GM12878 (cell line): ENCODE measurements around the gene SMC3. TPM values are rescaled to one million over a fixed set of nuclear protein-coding genes. Genes with fewer than 3 reads are reported as not detected.

Experiments used
- ATAC-seq: fragments of 200-7000 bp; cut with Tn5 transposase; 3 replicates; pipeline ENCODE4 v1.9.1; 2020; ENCODE audit warnings: mild to moderate bottlenecking, moderate library complexity
- BruUV-seq: library from RNA; stranded (reverse); fragments of 400-500 nt; replicated peaks from 2 replicates; lab custom pipeline; 2021; lab: Mats Ljungman, UMichigan
- CTCF ChIA-PET: fragments of 300-600 bp; sonication (Branson Sonifier 250); formaldehyde crosslinking; extraction: SDS; loops from one replicate; lab custom pipeline; 2021; ENCODE audit warnings: inconsistent platforms; lab: Yijun Ruan, JAX
- POLR2A ChIA-PET: fragments of 350-600 bp; formaldehyde crosslinking; extraction: SDS; loops from one replicate; lab custom pipeline; 2021; ENCODE audit warnings: inconsistent platforms; lab: Charles Lee
- RAD21 ChIA-PET: fragments of 300-600 bp; sonication (Branson Sonifier 250); formaldehyde crosslinking; loops from one replicate; lab custom pipeline; 2023; ENCODE audit warnings: antibody characterized with exemption; ENCODE audit not compliant: unreplicated experiment; lab: Charles Lee
- SMC1A ChIA-PET: fragments of 300-600 bp; sonication (Branson Sonifier 250); formaldehyde crosslinking; loops from one replicate; lab custom pipeline; 2023; ENCODE audit not compliant: unreplicated experiment, uncharacterized antibody; lab: Charles Lee
- DNase-seq: peaks from one replicate; pipeline ENCODE4 v3.0.0-alpha.2; 2011; ENCODE audit warnings: low read depth, low spot score
- FAIRE-seq: peaks from 3 replicates; lab custom pipeline; 2011; peaks lifted over from hg19 to GRCh38; lab: Jason Lieb, UNC
- H2AFZ ChIP-seq: 2 replicates; pipeline ENCODE4 v1.6.0; 2011; ENCODE audit warnings: low read depth, low read length, control low read depth; ENCODE audit not compliant: control insufficient read depth
- H3K27ac ChIP-seq: 2 replicates; pipeline ENCODE4 v1.5.1; 2011; ENCODE audit warnings: control low read depth; ENCODE audit not compliant: control insufficient read depth, insufficient read depth
- H3K27me3 ChIP-seq, 2 experiments: replicated peaks in 1 of 2; 2 replicates each; pipeline versions ENCODE4 v1.6.0 to v1.6.1; 2011; ENCODE audit warnings: low read length in 1 of 2; ENCODE audit not compliant: control insufficient read depth in 2 of 2, insufficient read depth in 2 of 2
- H3K36me3 ChIP-seq, 2 experiments: 2 replicates each; pipeline ENCODE4 v1.5.1; 2011; ENCODE audit warnings: low read length in 1 of 2; ENCODE audit not compliant: control insufficient read depth in 2 of 2, insufficient read depth in 2 of 2
- H3K4me1 ChIP-seq: 2 replicates; pipeline ENCODE4 v1.6.1; 2011; ENCODE audit warnings: mild to moderate bottlenecking, low read length, moderate library complexity, mixed read lengths; ENCODE audit not compliant: control insufficient read depth, insufficient read depth
- H3K4me2 ChIP-seq: 2 replicates; pipeline ENCODE4 v1.6.0; 2011; ENCODE audit warnings: control low read depth; ENCODE audit not compliant: control insufficient read depth, insufficient read depth
- H3K4me3 ChIP-seq: fragments of 200-600 bp; sonication (generic); 2 replicates; pipeline ENCODE4 v1.5.1; 2016
- H3K79me2 ChIP-seq: 2 replicates; pipeline ENCODE4 v1.6.0; 2011; ENCODE audit warnings: low read length; ENCODE audit not compliant: control insufficient read depth, insufficient read depth
- H3K9ac ChIP-seq: 2 replicates; pipeline ENCODE4 v1.8.0; 2011; ENCODE audit warnings: low read length, control low read depth, mixed read lengths; ENCODE audit not compliant: control insufficient read depth, insufficient read depth
- H3K9me3 ChIP-seq: replicated peaks from 3 replicates; pipeline ENCODE4 v1.5.1; 2011; ENCODE audit warnings: mild to moderate bottlenecking, low read length; ENCODE audit not compliant: control insufficient read depth, insufficient read depth
- H4K20me1 ChIP-seq: 2 replicates; pipeline ENCODE4 v1.6.0; 2011; ENCODE audit not compliant: control insufficient read depth, insufficient read depth
- CEBPB ChIP-seq, 2 experiments: fragments of 150-350 bp in 1 of 2; IDR thresholded peaks; 2 replicates each; pipeline ENCODE4 v1.6.1; 2012 to 2014; ENCODE audit warnings: low read depth in 2 of 2, low read length in 2 of 2, borderline replicate concordance in 1 of 2, inconsistent platforms in 1 of 2
- RUNX3 ChIP-seq: IDR thresholded peaks from 2 replicates; pipeline ENCODE4 v1.6.1; 2012; ENCODE audit warnings: low read length, inconsistent platforms
- SPI1 ChIP-seq: IDR thresholded peaks from 2 replicates; pipeline ENCODE4 v1.6.1; 2011; ENCODE audit warnings: low read depth, mild to moderate bottlenecking, low read length, moderate library complexity, borderline replicate concordance; ENCODE audit not compliant: insufficient read depth
- WGBS: methylation state at CpG from one replicate; pipeline ENCODE4 v1.1.6; 2016; ENCODE audit warnings: low lambda C conversion rate; ENCODE audit not compliant: insufficient replicate concordance, insufficient coverage; ENCODE audit errors: missing lambda C conversion rate; 5-methylcytosine and 5-hydroxymethylcytosine counted together
- in situ Hi-C: fragments of 300-500 bp; cut with MboI; formaldehyde crosslinking; loops from 9 replicates; pipeline ENCODE4 v1.14.3; 2018; ENCODE audit warnings: mixed read lengths
- intact Hi-C: fragments of 100-400 bp; cut with micrococcal nuclease; formaldehyde crosslinking; loops from one replicate; pipeline ENCODE4 v1.14.2; 2022; ENCODE audit not compliant: unreplicated experiment
- polyA plus RNA-seq, 11 experiments: library from polyadenylated mRNA; depleted of rRNA in 4 of 11; unstranded in 6 of 11; stranded (reverse) in 5 of 11; fragments of >200 nt; fragmentation: Nextera tagmentation in 4 of 11; fragmentation: Illumina TruSeq in 1 of 11; extraction: Ambion mirVana in 4 of 11; extraction: Trizol in 1 of 11; gene quantifications; 1 replicate in 1 of 11; 2 replicates in 10 of 11; pipeline versions ENCODE4 v1.2.1 to v1.2.3, GENCODE V29; 2011 to 2016; ENCODE audit warnings: inconsistent platforms in 2 of 11, missing spikeins in 2 of 11, low read depth in 1 of 11
- total RNA-seq, 4 experiments: library from RNA; depleted of rRNA in 3 of 4; stranded (reverse); fragments of >200 nt in 3 of 4; fragmentation: Illumina TruSeq in 1 of 4; extraction: Trizol in 1 of 4; gene quantifications; 2 replicates each; pipeline versions ENCODE4 v1.2.1 to v1.2.3, GENCODE V29; 2013 to 2021
- TF ChIP-seq, protein P1 (sequence below): IDR thresholded peaks from 2 replicates; pipeline ENCODE4 v1.6.1; 2012; ENCODE audit warnings: low read depth, low read length, improper control_type of control experiment
- TF ChIP-seq, protein P2 (sequence below): fragments of 450-650 bp; IDR thresholded peaks from 2 replicates; pipeline ENCODE4 v1.6.1; 2016; ENCODE audit warnings: mild to moderate bottlenecking, moderate library complexity, borderline replicate concordance

Gene SMC3
- total and polyA plus RNA-seq, 10 of the 15 experiments (the other 5 are each of a cell fraction or from before 2014, with no cell fraction given): 30.4 to 123 (median 48.3) TPM

DNA sequence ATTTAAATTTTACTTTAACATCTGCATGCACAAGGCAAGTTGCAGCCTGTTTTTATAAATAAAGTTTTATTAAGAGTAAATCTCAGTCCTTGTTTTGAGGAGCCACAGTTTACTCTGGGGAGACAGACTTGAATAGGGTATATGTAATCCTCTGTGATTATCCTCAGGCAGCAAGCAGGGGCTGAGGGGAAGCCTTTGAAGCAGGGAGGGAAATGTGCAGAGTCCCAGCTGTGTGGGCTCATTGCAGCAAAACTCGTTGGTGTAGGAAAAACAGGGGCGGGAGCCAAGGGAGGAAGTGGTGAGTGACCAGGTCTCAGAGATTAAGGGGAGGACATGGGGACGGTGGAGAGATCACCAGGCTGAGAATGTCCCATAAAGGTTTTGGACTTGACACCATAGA lies 34.3 kb upstream of the SMC3 start:
- POLR2A ChIA-PET: interaction anchor here (0.9 to 1.8 kb wide), 2 partner anchors 12 to 179 kb away, joined by 5 to 6 read pairs; no protein-coding TSS in a partner anchor
- H4K20me1 ChIP-seq: no peaks in the 10 kb centered on the region
- no peaks in the 10 kb centered on the region for H3K79me2 ChIP-seq
- peak; percentile 49; the same call in 1 of the 2 replicates for TF ChIP-seq SPI1
- TF ChIP-seq, protein P1, sequence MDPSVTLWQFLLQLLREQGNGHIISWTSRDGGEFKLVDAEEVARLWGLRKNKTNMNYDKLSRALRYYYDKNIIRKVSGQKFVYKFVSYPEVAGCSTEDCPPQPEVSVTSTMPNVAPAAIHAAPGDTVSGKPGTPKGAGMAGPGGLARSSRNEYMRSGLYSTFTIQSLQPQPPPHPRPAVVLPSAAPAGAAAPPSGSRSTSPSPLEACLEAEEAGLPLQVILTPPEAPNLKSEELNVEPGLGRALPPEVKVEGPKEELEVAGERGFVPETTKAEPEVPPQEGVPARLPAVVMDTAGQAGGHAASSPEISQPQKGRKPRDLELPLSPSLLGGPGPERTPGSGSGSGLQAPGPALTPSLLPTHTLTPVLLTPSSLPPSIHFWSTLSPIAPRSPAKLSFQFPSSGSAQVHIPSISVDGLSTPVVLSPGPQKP: no peak
- no peak for TF ChIP-seq CEBPB (IDR thresholded peaks at IDR 0.05; ENCODE audit: borderline replicate concordance in 1 of 2, low read depth in 2 of 2, low read length in 2 of 2)
- 0 out of 2 replicates have a peak, but pooled peaks have one; percentile 10 for TF ChIP-seq RUNX3
- TF ChIP-seq, protein P2, sequence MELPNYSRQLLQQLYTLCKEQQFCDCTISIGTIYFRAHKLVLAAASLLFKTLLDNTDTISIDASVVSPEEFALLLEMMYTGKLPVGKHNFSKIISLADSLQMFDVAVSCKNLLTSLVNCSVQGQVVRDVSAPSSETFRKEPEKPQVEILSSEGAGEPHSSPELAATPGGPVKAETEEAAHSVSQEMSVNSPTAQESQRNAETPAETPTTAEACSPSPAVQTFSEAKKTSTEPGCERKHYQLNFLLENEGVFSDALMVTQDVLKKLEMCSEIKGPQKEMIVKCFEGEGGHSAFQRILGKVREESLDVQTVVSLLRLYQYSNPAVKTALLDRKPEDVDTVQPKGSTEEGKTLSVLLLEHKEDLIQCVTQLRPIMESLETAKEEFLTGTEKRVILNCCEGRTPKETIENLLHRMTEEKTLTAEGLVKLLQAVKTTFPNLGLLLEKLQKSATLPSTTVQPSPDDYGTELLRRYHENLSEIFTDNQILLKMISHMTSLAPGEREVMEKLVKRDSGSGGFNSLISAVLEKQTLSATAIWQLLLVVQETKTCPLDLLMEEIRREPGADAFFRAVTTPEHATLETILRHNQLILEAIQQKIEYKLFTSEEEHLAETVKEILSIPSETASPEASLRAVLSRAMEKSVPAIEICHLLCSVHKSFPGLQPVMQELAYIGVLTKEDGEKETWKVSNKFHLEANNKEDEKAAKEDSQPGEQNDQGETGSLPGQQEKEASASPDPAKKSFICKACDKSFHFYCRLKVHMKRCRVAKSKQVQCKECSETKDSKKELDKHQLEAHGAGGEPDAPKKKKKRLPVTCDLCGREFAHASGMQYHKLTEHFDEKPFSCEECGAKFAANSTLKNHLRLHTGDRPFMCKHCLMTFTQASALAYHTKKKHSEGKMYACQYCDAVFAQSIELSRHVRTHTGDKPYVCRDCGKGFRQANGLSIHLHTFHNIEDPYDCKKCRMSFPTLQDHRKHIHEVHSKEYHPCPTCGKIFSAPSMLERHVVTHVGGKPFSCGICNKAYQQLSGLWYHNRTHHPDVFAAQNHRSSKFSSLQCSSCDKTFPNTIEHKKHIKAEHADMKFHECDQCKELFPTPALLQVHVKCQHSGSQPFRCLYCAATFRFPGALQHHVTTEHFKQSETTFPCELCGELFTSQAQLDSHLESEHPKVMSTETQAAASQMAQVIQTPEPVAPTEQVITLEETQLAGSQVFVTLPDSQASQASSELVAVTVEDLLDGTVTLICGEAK: peak; percentile 87
- intact Hi-C loops: no loop called here
- WGBS: 0% methylated on average over 3 of the region's 3 CpGs
- no peaks in the 10 kb centered on the region for H3K9me3 ChIP-seq
- no peaks in the 10 kb centered on the region for H3K27me3 ChIP-seq
- RAD21 ChIA-PET: interaction anchor here (1.3 to 7.1 kb wide), 4 partner anchors 14 to 219 kb away, joined by 3 to 34 read pairs (median 4); no protein-coding TSS in a partner anchor
- SMC1A ChIA-PET: interaction anchor here (1.1 to 8.8 kb wide), 6 partner anchors 13 to 228 kb away, joined by 3 to 54 read pairs (median 15); no protein-coding TSS in a partner anchor
- H3K4me2 ChIP-seq: no peak overlapping the region
- H2AFZ ChIP-seq: peak overlapping the region; percentile 24
- peaks cover 53% of the 10 kb centered on the region for H3K4me1 ChIP-seq
- no peak overlapping the region for H3K4me3 ChIP-seq
- no TSS peak for BruUV-seq
- no peak for ATAC-seq
- H3K36me3 ChIP-seq: no peaks in the 10 kb centered on the region
- CTCF ChIA-PET: interaction anchor here (0.8 to 10.7 kb wide), 3 partner anchors 14 to 222 kb away, joined by 3 to 85 read pairs (median 7); no protein-coding TSS in a partner anchor
- DNase-seq: no peak
- H3K27ac ChIP-seq: no peak overlapping the region
- in situ Hi-C loops: no loop called here
- no peak for FAIRE-seq
- H3K9ac ChIP-seq: no peak overlapping the region
